Esophagus squamous epithelium (tissue), 4 donors: ENCODE results near the gene HEY2.

Experiments
- CTCF ChIP-seq, 6 experiments: fragments of 450-650 bp in 4 of 6; fragments of 200-600 bp in 2 of 6; sonication (generic) in 2 of 6; IDR thresholded peaks; one replicate each; pipeline ENCODE4 v1.5.1; 2016 to 2019; ENCODE audit warnings: antibody characterized with exemption in 6 of 6, mild to moderate bottlenecking in 4 of 6, moderate library complexity in 4 of 6
- POLR2A ChIP-seq, 4 donors: fragments of 450-650 bp; IDR thresholded peaks; one replicate each; pipeline ENCODE4 v1.6.1; 2017; ENCODE audit warnings: antibody characterized with exemption in 4 of 4, mild to moderate bottlenecking in 4 of 4, moderate library complexity in 3 of 4

GRCh38 chr6:125810445-125810844 lies 61.0 kb downstream of the HEY2 start:
- TF ChIP-seq CTCF (IDR thresholded peaks at IDR 0.05), result no peak
- no peak for TF ChIP-seq POLR2A (IDR thresholded peaks at IDR 0.05)
